Fibroblast of the conjunctiva (primary cell): ENCODE results near the gene ASCL2.

Source experiments
- DNase-seq: peaks from one replicate; pipeline ENCODE4 v3.0.0-alpha.2; 2010; ENCODE audit warnings: low read depth

ASCL2 gene

GRCh38 chr11:2270322-2271076, at the start of gene ASCL2:
Gene ASCL2, minus strand, starts transcription at chr11:2270588. Its CDS starts 256 bp downstream, at chr11:2270332.
- no peak for DNase-seq

- DNase-seq: no peak
These were observed 49.5 kb upstream of the ASCL2 start for GRCh38 chr11:2319791-2320472.

- no peak for DNase-seq
These were observed 48.3 kb upstream of the ASCL2 start for GRCh38 chr11:2318707-2319106.

- no peak for DNase-seq
These were observed 47.7 kb upstream of the ASCL2 start for GRCh38 chr11:2318123-2318522.

GRCh38 chr11:2317354-2318050, 47.1 kb upstream of the ASCL2 start:
- DNase-seq: no peak

GRCh38 chr11:2316963-2317244, 46.5 kb upstream of the ASCL2 start:
- no peak for DNase-seq

- no peak for DNase-seq
These were observed 46.0 kb upstream of the ASCL2 start for GRCh38 chr11:2316169-2316962.

- no peak for DNase-seq
These were observed 45.2 kb upstream of the ASCL2 start for GRCh38 chr11:2315395-2316168.

- peak; percentile 90 for DNase-seq
These were observed 44.4 kb upstream of the ASCL2 start for GRCh38 chr11:2314525-2315394.

- no peak for DNase-seq
These were observed 43.7 kb upstream of the ASCL2 start for GRCh38 chr11:2314136-2314524.

- no peak for DNase-seq
These were observed 42.9 kb upstream of the ASCL2 start for GRCh38 chr11:2313051-2313951.

- DNase-seq: peak; percentile 75
These were observed 42.0 kb upstream of the ASCL2 start for GRCh38 chr11:2312232-2313042.

- DNase-seq: no peak
These were observed 41.2 kb upstream of the ASCL2 start for GRCh38 chr11:2311353-2312133.

- no peak for DNase-seq
These were observed 40.5 kb upstream of the ASCL2 start for GRCh38 chr11:2310786-2311352.

- DNase-seq: no peak
These were observed 39.8 kb upstream of the ASCL2 start for GRCh38 chr11:2310073-2310785.

GRCh38 chr11:2309251-2310072, 39.1 kb upstream of the ASCL2 start:
- DNase-seq: no peak
